ENCODE measurements around the gene ABTB2.
"Not testable (repeated sequence)": the region's sequence is repeated elsewhere in the genome, so short reads cannot be mapped to it uniquely, and the experiment has no call there.

DNA sequence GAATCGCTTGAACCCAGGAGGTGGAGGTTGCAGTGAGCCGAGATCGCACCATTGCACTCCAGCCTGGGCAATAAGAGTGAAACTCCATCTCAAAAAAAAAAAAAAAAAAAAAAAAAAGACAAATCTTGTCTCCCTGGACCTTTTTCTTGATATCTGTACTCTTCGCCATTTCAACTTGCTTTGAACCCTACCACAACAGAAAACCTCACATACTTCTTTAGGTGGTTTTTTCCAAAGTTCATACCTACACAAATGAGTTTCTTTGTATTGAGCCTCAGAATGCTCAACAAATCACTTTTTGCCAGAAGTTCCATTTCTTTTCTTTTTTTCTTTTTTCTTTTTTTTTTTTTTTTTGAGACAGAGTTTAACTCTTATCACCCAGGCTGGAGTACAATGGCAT is 111.3 kb downstream of the ABTB2 start:
- TF ChIP-seq CTCF, POLR2A (IDR thresholded peaks at IDR 0.05): not testable (repeated sequence)
